Trophoblast cell (in vitro differentiated cells and primary cell): ENCODE data around the gene COL5A2.
A peak's percentile ranks its signal among the peaks of the same experiment; 100 is the strongest.

Experiments used
- DNase-seq, 2 donors: peaks; one replicate each; pipeline ENCODE4 v3.0.0-alpha.2; 2016
- H2AFZ ChIP-seq: 2 replicates; pipeline ENCODE4 v1.6.1; 2013; ENCODE audit warnings: low read length, moderate library complexity, mild to moderate bottlenecking; ENCODE audit not compliant: insufficient read depth, poor library complexity
- H2AK5ac ChIP-seq: 2 replicates; pipeline ENCODE4 v1.6.1; 2013; ENCODE audit warnings: mild to moderate bottlenecking, low read length
- H2BK120ac ChIP-seq: 2 replicates; pipeline ENCODE4 v1.6.1; 2013; ENCODE audit warnings: low read length, mild to moderate bottlenecking, moderate library complexity; ENCODE audit not compliant: insufficient read depth, poor library complexity
- H2BK12ac ChIP-seq: 2 replicates; pipeline ENCODE4 v1.6.1; 2013; ENCODE audit warnings: mild to moderate bottlenecking, low read length, moderate library complexity
- H2BK5ac ChIP-seq: 2 replicates; pipeline ENCODE4 v1.6.1; 2013; ENCODE audit warnings: low read length, low read depth, moderate library complexity, mild to moderate bottlenecking; ENCODE audit not compliant: poor library complexity
- H3K14ac ChIP-seq: 2 replicates; pipeline ENCODE4 v1.6.1; 2013; ENCODE audit warnings: mild to moderate bottlenecking, low read length
- H3K18ac ChIP-seq: 2 replicates; pipeline ENCODE4 v1.6.1; 2013; ENCODE audit warnings: mild to moderate bottlenecking, low read length
- H3K23ac ChIP-seq: 2 replicates; pipeline ENCODE4 v1.6.1; 2013; ENCODE audit warnings: low read length
- H3K27ac ChIP-seq: 2 replicates; pipeline ENCODE4 v1.5.1; 2013; ENCODE audit warnings: low read depth, mild to moderate bottlenecking, inconsistent platforms, low read length, moderate library complexity
- H3K27me3 ChIP-seq: 2 replicates; pipeline ENCODE4 v1.6.1; 2013; ENCODE audit warnings: inconsistent platforms, mild to moderate bottlenecking, low read length, moderate library complexity; ENCODE audit not compliant: insufficient read depth
- H3K36me3 ChIP-seq, 2 experiments: 1 replicate in 1 of 2; 2 replicates in 1 of 2; pipeline ENCODE4 v1.6.1; 2013; ENCODE audit warnings: low read length in 2 of 2, mild to moderate bottlenecking in 2 of 2, moderate library complexity in 1 of 2; ENCODE audit not compliant: insufficient read depth in 2 of 2, control insufficient read depth in 1 of 2
- H3K4ac ChIP-seq: 2 replicates; pipeline ENCODE4 v1.6.1; 2013; ENCODE audit warnings: low read depth, mild to moderate bottlenecking, low read length, moderate library complexity
- H3K4me1 ChIP-seq, 2 experiments: 1 replicate in 1 of 2; 2 replicates in 1 of 2; pipeline ENCODE4 v1.6.1; 2013; ENCODE audit warnings: low read length in 2 of 2, mild to moderate bottlenecking in 2 of 2, moderate library complexity in 1 of 2; ENCODE audit not compliant: insufficient read depth in 2 of 2, control insufficient read depth in 1 of 2
- H3K4me2 ChIP-seq: 2 replicates; pipeline ENCODE4 v1.6.1; 2013; ENCODE audit warnings: inconsistent platforms, mild to moderate bottlenecking, low read length, moderate library complexity
- H3K4me3 ChIP-seq: 2 replicates; pipeline ENCODE4 v1.5.1; 2013; ENCODE audit warnings: mild to moderate bottlenecking, low read depth, low read length, inconsistent platforms
- H3K79me1 ChIP-seq: one replicate; pipeline ENCODE4 v1.6.1; 2013; ENCODE audit warnings: low read length
- H3K79me2 ChIP-seq: 2 replicates; pipeline ENCODE4 v1.6.1; 2013; ENCODE audit warnings: low read length, mild to moderate bottlenecking; ENCODE audit not compliant: control insufficient read depth, insufficient read depth, poor library complexity
- H3K9ac ChIP-seq: 2 replicates; pipeline ENCODE4 v1.6.1; 2013; ENCODE audit warnings: mild to moderate bottlenecking, low read length
- H3K9me3 ChIP-seq: 2 replicates; pipeline ENCODE4 v1.6.1; 2013; ENCODE audit warnings: low read depth, mild to moderate bottlenecking, control low read depth, inconsistent platforms, low read length; ENCODE audit not compliant: insufficient read depth
- H4K12ac ChIP-seq: 2 replicates; pipeline ENCODE4 v1.6.1; 2013; ENCODE audit warnings: low read depth, mild to moderate bottlenecking, low read length, moderate library complexity
- H4K8ac ChIP-seq: 2 replicates; pipeline ENCODE4 v1.6.1; 2013; ENCODE audit warnings: low read depth, mild to moderate bottlenecking, low read length, moderate library complexity
- H4K91ac ChIP-seq: one replicate; pipeline ENCODE4 v1.6.1; 2013; ENCODE audit warnings: low read depth, mild to moderate bottlenecking, low read length, moderate library complexity
- WGBS: extraction: QIAGEN DNeasy Blood & Tissue Kit; methylation state at CpG from one replicate; pipeline ENCODE4 v1.1.7; 2013; ENCODE audit warnings: missing lambda C conversion rate; ENCODE audit not compliant: insufficient read length, insufficient coverage; ENCODE audit errors: extremely low coverage; 5-methylcytosine and 5-hydroxymethylcytosine counted together

Gene COL5A2

GRCh38 chr2:189165656-189166380, 13.7 kb downstream of the COL5A2 start:
- peaks cover 1% of the 10 kb centered on the region for H3K79me1 ChIP-seq
- H2BK12ac ChIP-seq: no peak overlapping the region
- H3K18ac ChIP-seq: no peak overlapping the region
- peaks cover 0 to 5% of the 10 kb centered on the region in 2 experiments for H3K4me1 ChIP-seq
- no peak overlapping the region for H3K14ac ChIP-seq
- H3K4me2 ChIP-seq: no peak overlapping the region
- H3K9me3 ChIP-seq: no peaks in the 10 kb centered on the region
- H3K27me3 ChIP-seq: no peaks in the 10 kb centered on the region
- H3K4ac ChIP-seq: no peak overlapping the region
- H3K9ac ChIP-seq: no peak overlapping the region
- peaks cover 2% of the 10 kb centered on the region for H3K79me2 ChIP-seq
- H2AK5ac ChIP-seq: no peak overlapping the region
- no CpG with 5 or more reads among the region's 3 CpGs for WGBS
- no peak overlapping the region for H3K4me3 ChIP-seq
- DNase-seq: no peak
- no peak overlapping the region for H4K91ac ChIP-seq
- H3K27ac ChIP-seq: no peak overlapping the region
- H2BK5ac ChIP-seq: no peak overlapping the region
- no peak overlapping the region for H3K23ac ChIP-seq
- peak overlapping the region; percentile 17 for H2BK120ac ChIP-seq
- no peaks in the 10 kb centered on the region for H3K36me3 ChIP-seq
- H4K8ac ChIP-seq: no peak overlapping the region
- no peak overlapping the region for H4K12ac ChIP-seq
- H2AFZ ChIP-seq: no peak overlapping the region

- Histone ChIP-seq H2BK5ac (no peak overlapping the region), H2AFZ (no peak overlapping the region), H3K14ac (no peak overlapping the region), H3K79me2 (peaks cover 2% of the 10 kb centered on the region), H2BK12ac (no peak overlapping the region), H3K36me3 (no peaks in the 10 kb centered on the region), H3K79me1 (peaks cover 1% of the 10 kb centered on the region), H3K9me3 (no peaks in the 10 kb centered on the region), H3K18ac (no peak overlapping the region), H3K4me1 (peaks cover 0 to 5% of the 10 kb centered on the region in 2 experiments), H4K12ac (no peak overlapping the region), H3K9ac (no peak overlapping the region), H3K23ac (no peak overlapping the region), H3K4ac (no peak overlapping the region), H3K27ac (no peak overlapping the region), H4K8ac (no peak overlapping the region), H4K91ac (no peak overlapping the region), H2AK5ac (no peak overlapping the region), H3K4me3 (no peak overlapping the region), H3K27me3 (no peaks in the 10 kb centered on the region), H3K4me2 (no peak overlapping the region), H2BK120ac (no peak overlapping the region)
- peak; percentile 79 to 95 for DNase-seq
- WGBS: no CpG with 5 or more reads among the region's 1 CpG
Measured at GRCh38 chr2:189164746-189165145, 14.8 kb downstream of the COL5A2 start.

- no peak overlapping the region for H4K12ac ChIP-seq
- no peak overlapping the region for H2BK5ac ChIP-seq
- no peak overlapping the region for H3K18ac ChIP-seq
- H3K4ac ChIP-seq: no peak overlapping the region
- H2AK5ac ChIP-seq: no peak overlapping the region
- peak overlapping the region; percentile 81 for H3K27ac ChIP-seq
- H4K91ac ChIP-seq: no peak overlapping the region
- no peak overlapping the region for H3K14ac ChIP-seq
- peak; percentile 78 to 93 for DNase-seq
- no peaks in the 10 kb centered on the region for H3K79me2 ChIP-seq
- no peak overlapping the region for H4K8ac ChIP-seq
- H3K79me1 ChIP-seq: peaks cover 1% of the 10 kb centered on the region
- H3K36me3 ChIP-seq: no peaks in the 10 kb centered on the region
- H3K4me2 ChIP-seq: peak overlapping the region; percentile 6
- H3K9ac ChIP-seq: no peak overlapping the region
- H3K4me1 ChIP-seq: peaks cover 0 to 3% of the 10 kb centered on the region in 2 experiments
- no peak overlapping the region for H3K4me3 ChIP-seq
- H2BK12ac ChIP-seq: no peak overlapping the region
- WGBS: no CpG with 5 or more reads among the region's 3 CpGs
- no peaks in the 10 kb centered on the region for H3K9me3 ChIP-seq
- no peaks in the 10 kb centered on the region for H3K27me3 ChIP-seq
- H2AFZ ChIP-seq: no peak overlapping the region
- no peak overlapping the region for H3K23ac ChIP-seq
- H2BK120ac ChIP-seq: no peak overlapping the region
Measured at GRCh38 chr2:189163889-189164288, 15.7 kb downstream of the COL5A2 start.

GRCh38 chr2:189162566-189162965, 17.0 kb downstream of the COL5A2 start:
- Histone ChIP-seq H4K8ac (no peak overlapping the region), H3K4me2 (no peak overlapping the region), H3K9me3 (no peaks in the 10 kb centered on the region), H2AK5ac (no peak overlapping the region), H3K4ac (no peak overlapping the region), H3K4me3 (no peak overlapping the region), H2BK120ac (no peak overlapping the region), H4K12ac (no peak overlapping the region), H3K79me2 (no peaks in the 10 kb centered on the region), H2AFZ (no peak overlapping the region), H3K18ac (no peak overlapping the region), H4K91ac (no peak overlapping the region), H3K79me1 (peaks cover 1% of the 10 kb centered on the region), H3K4me1 (peaks cover 0 to 3% of the 10 kb centered on the region in 2 experiments), H3K9ac (no peak overlapping the region), H3K27ac (no peak overlapping the region), H3K27me3 (no peaks in the 10 kb centered on the region), H2BK12ac (no peak overlapping the region), H3K36me3 (no peaks in the 10 kb centered on the region), H3K23ac (no peak overlapping the region), H2BK5ac (no peak overlapping the region), H3K14ac (no peak overlapping the region)
- DNase-seq: no peak
